ENCODE data around the gene MRPL52. TPM values are rescaled to one million over a fixed set of nuclear protein-coding genes. Genes with fewer than 3 reads are reported as not detected.

Gene MRPL52
- 100 to 1,000 TPM in 1 of 4 donors, 10 to 100 TPM in 3; 24.8 to 230 (median 41.4) TPM for total RNA-seq

DNA sequence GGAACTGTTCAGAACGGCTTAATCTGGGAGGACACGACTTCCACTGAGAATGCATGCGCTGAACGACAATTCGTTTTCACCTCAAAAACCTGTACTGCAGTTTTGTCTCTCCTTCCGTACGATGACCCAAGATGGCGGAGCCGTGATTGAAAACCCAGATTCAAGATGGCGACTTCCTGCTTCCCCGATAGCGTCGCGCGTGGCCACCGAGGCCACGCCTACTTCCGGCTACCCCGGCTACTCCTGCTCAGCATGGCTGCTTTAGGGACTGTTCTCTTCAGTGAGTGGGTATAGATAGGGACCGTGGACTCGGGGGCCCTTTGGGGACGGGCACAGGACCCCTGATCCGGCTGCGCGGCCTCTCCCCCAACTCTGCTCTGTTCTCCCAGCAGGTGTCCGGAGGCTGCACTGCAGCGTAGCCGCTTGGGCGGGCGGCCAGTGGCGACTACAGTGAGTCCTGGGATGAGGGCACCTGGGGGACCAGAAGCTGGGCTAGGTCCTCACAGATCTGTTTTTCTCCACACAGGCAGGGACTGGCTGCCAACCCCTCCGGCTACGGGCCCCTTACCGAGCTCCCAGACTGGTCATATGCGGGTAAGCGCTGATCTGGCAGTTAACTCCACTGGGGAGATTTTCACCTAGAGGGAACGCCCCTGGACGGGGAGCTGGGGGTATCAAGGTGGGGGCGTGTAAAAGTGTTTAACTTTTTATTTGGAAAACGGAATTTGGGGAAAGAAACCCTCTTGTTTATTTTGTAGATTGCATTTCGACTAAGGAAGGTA lies at the start of gene MRPL52:
MRPL52 (plus strand) TSS at position 227 of the 782 bp plus-strand sequence; CDS start at position 253, 26 bp downstream.
- 0 to 1% methylated on average over 30 to 41 of the region's 41 CpGs for WGBS, 2 donors
- TF ChIP-seq POLR2A (IDR thresholded peaks at IDR 0.05): no peak
- TF ChIP-seq, protein P1, sequence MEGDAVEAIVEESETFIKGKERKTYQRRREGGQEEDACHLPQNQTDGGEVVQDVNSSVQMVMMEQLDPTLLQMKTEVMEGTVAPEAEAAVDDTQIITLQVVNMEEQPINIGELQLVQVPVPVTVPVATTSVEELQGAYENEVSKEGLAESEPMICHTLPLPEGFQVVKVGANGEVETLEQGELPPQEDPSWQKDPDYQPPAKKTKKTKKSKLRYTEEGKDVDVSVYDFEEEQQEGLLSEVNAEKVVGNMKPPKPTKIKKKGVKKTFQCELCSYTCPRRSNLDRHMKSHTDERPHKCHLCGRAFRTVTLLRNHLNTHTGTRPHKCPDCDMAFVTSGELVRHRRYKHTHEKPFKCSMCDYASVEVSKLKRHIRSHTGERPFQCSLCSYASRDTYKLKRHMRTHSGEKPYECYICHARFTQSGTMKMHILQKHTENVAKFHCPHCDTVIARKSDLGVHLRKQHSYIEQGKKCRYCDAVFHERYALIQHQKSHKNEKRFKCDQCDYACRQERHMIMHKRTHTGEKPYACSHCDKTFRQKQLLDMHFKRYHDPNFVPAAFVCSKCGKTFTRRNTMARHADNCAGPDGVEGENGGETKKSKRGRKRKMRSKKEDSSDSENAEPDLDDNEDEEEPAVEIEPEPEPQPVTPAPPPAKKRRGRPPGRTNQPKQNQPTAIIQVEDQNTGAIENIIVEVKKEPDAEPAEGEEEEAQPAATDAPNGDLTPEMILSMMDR (IDR thresholded peaks at IDR 0.05): no peak
- intact Hi-C loops (cut with DNase I; ENCODE audit: low total_unique reads): no loop called here
- peak; percentile 92 to 97 for DNase-seq (ENCODE audit: low spot score in 2 of 2)
- peak within 1 kb of the TSS; percentile 59 for H3K4me3 ChIP-seq (ENCODE audit: low read depth, poor library complexity, severe bottlenecking)

DNA sequence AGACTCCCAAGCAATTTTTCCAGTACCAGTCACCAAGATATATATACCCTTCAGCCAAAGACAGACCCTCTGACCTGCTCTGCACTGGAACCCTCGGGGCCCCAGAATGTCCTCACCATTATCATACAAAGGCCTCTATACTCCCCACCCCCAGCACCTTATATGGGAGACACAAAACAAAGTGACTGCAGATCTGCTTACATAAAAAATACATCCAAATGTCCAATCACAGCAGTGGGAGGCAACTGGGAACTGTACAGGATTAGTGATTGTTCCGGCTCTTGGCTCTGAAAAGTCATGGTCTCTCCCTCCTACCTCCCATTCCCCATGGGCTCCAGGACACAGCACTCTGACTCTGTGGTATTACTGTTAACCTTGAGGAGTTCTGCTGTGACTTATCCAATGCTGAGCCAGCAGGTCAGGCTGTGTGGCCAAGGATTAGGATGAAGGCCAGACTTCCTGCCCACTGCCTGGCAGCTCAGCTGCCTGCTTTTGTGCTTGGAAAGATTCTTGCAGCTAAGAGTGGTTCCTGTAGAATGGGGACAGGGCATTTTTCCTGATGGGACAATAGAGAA lies 49.5 kb upstream of the MRPL52 start:
- 80 to 81% methylated on average over 2 of the region's 2 CpGs for WGBS, 2 donors
- H3K4me3 ChIP-seq (ENCODE audit: low read depth, poor library complexity, severe bottlenecking): no peak overlapping the region
- DNase-seq (ENCODE audit: low spot score in 2 of 2): peak in 1 of 2 donors; percentile 60
- TF ChIP-seq, protein P1 (IDR thresholded peaks at IDR 0.05): no peak
- no peak for TF ChIP-seq POLR2A (IDR thresholded peaks at IDR 0.05)
- intact Hi-C loops (cut with DNase I; ENCODE audit: low total_unique reads): no loop called here

DNA sequence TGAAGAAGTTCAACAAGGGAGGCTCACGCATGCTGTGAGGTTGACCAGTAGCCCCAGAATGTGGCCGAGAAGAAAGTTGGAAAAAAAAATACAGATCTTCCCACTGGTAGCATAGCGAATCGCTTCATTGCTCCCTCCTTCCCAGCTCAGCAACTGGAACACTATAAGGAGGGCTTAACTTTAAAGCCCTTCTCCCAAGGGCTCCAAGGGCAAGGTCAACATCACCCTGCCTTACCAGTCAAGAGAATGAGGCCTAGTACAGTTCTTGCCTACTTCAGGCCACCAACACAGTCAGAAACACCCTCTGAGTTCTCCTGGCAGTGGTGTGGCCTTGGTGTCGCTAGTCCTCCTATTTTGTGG lies 48.8 kb upstream of the MRPL52 start:
- 86 to 92% methylated on average over 5 of the region's 5 CpGs for WGBS, 2 donors
- intact Hi-C loops (cut with DNase I; ENCODE audit: low total_unique reads): no loop called here
- no peak for TF ChIP-seq POLR2A (IDR thresholded peaks at IDR 0.05)
- TF ChIP-seq, protein P1 (IDR thresholded peaks at IDR 0.05): no peak
- no peak overlapping the region for H3K4me3 ChIP-seq (ENCODE audit: low read depth, poor library complexity, severe bottlenecking)
- peak in 1 of 2 donors; percentile 14 for DNase-seq (ENCODE audit: low spot score in 2 of 2)

DNA sequence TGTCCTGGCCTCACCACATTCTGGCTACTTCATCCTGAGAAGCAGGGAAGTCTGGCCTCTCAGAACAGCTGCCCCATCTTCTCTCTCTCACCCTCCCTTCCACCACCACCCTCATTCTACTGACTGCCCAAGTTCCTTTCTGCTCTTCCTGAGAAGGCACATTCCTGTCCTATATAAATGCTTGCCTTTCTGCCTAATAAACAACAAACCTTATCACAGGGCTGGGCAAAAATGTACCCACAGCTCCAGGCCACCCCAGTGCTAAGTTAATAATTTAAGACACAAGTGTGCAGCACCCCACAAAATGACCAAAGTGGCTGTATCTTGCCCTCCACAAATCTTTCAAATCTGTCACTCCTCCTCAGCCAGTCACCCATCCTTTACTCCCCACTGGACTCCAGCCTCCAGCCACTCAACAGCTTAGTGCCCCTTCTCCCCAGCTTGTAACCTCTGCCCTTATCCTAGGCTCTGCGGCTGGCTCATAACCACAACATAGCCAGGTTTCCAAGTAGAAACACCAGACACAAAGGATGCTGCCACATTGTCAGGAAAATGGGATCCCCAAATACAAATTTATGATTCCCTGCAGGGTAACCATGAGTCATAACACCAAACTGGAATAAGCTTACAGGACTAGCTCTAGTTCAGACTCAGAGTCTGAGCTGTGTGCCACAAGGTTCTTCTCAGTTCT lies 48.2 kb upstream of the MRPL52 start:
- peak in 1 of 2 donors; percentile 6 for DNase-seq (ENCODE audit: low spot score in 2 of 2)
- no peak overlapping the region for H3K4me3 ChIP-seq (ENCODE audit: low read depth, poor library complexity, severe bottlenecking)
- TF ChIP-seq, protein P1 (IDR thresholded peaks at IDR 0.05): no peak
- no peak for TF ChIP-seq POLR2A (IDR thresholded peaks at IDR 0.05)
- intact Hi-C loops (cut with DNase I; ENCODE audit: low total_unique reads): no loop called here
- WGBS, 2 donors: 0% methylated on average over 1 of the region's 1 CpG

DNA sequence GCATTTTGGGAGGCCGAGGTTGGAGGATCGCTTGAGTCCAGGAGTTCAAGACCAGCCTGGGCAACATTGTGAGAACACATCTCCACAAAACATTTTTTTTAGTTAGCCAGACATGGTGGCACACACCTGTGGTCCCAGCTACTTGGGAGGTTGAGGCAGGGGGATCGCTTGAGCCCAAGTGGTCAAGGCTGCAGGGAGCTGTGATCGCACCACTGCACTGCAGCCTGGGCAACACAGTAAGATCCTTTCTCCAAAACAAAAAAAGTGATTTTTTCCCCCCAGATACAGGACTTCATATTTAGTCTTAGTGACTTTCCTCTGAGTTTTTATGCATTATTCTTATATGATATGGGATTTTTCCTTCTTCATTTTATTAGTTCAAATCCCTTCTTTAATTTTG lies 43.0 kb upstream of the MRPL52 start:
- WGBS, 2 donors: 95 to 96% methylated on average over 4 of the region's 4 CpGs
- no peak for TF ChIP-seq POLR2A (IDR thresholded peaks at IDR 0.05)
- TF ChIP-seq, protein P1 (IDR thresholded peaks at IDR 0.05): no peak
- DNase-seq (ENCODE audit: low spot score in 2 of 2): no peak
- no peak overlapping the region for H3K4me3 ChIP-seq (ENCODE audit: low read depth, poor library complexity, severe bottlenecking)
- intact Hi-C loops (cut with DNase I; ENCODE audit: low total_unique reads): no loop called here

Measured in lower leg skin (tissue), 4 donors.